Breast epithelium (tissue), 4 donors: ENCODE results near the gene FOXN4. TPM values are rescaled to one million over a fixed set of nuclear protein-coding genes. Genes with fewer than 3 reads are reported as not detected.

Experiments used
- DNase-seq, 2 donors: peaks; one replicate each; pipeline ENCODE4 v3.0.0-alpha.2; 2019; ENCODE audit warnings: low spot score in 2 of 2
- H3K27ac ChIP-seq, 2 donors: fragments of 200-600 bp; sonication (generic) in 1 of 2; one replicate each; pipeline ENCODE4 v1.5.1; 2016 to 2019; ENCODE audit warnings: mild to moderate bottlenecking in 1 of 2
- H3K27me3 ChIP-seq, 2 donors: fragments of 200-600 bp; sonication (generic) in 1 of 2; one replicate each; pipeline versions ENCODE4 v1.5.1 to v1.6.0; 2017 to 2019; ENCODE audit warnings: control low read depth in 1 of 2, mild to moderate bottlenecking in 1 of 2
- H3K36me3 ChIP-seq: fragments of 200-600 bp; one replicate; pipeline ENCODE4 v1.5.1; 2019
- H3K4me1 ChIP-seq, 2 donors: fragments of 200-600 bp; sonication (generic); one replicate each; pipeline ENCODE4 v1.5.1; 2016 to 2019; ENCODE audit warnings: control low read depth in 1 of 2
- H3K4me3 ChIP-seq, 3 donors: fragments of 200-600 bp; sonication (generic); 1 replicate in 2 of 3; 2 replicates in 1 of 3; pipeline ENCODE4 v1.5.1; 2016 to 2019; ENCODE audit warnings: mild to moderate bottlenecking in 3 of 3, moderate library complexity in 2 of 3
- H3K9me3 ChIP-seq, 2 donors: fragments of 200-600 bp; sonication (generic) in 1 of 2; one replicate each; pipeline ENCODE4 v1.5.1; 2016 to 2019; ENCODE audit warnings: control low read depth in 1 of 2
- CTCF ChIP-seq, 3 donors: fragments of 450-650 bp; IDR thresholded peaks; one replicate each; pipeline ENCODE4 v1.5.1; 2016 to 2017; ENCODE audit warnings: antibody characterized with exemption in 3 of 3, mild to moderate bottlenecking in 3 of 3, moderate library complexity in 3 of 3
- POLR2A ChIP-seq: fragments of 450-650 bp; IDR thresholded peaks from one replicate; pipeline ENCODE4 v1.6.1; 2016; ENCODE audit warnings: antibody characterized with exemption, mild to moderate bottlenecking, moderate library complexity
- POLR2AphosphoS5 ChIP-seq, 3 donors: sonication (generic); formaldehyde crosslinking; IDR thresholded peaks; one replicate each; pipeline ENCODE4 v1.6.1; 2017; ENCODE audit warnings: antibody characterized with exemption in 3 of 3
- intact Hi-C: fragments of 100-400 bp; cut with DNase I; formaldehyde crosslinking; loops from one replicate; pipeline ENCODE4 v1.15.1; 2023; ENCODE audit warnings: low total_unique reads
- total RNA-seq, 3 donors: library from RNA; depleted of rRNA; stranded (reverse); fragments of >200 nt; gene quantifications; one replicate each; pipeline ENCODE4 v1.1.0, GENCODE V29; 2016

Gene FOXN4
- total RNA-seq, 3 donors from 2014 or later, result not detected

GRCh38 chr12:109278912-109279311 is 30.2 kb downstream of the FOXN4 start:
- DNase-seq, result no peak
- Histone ChIP-seq H3K36me3 (no peaks in the 10 kb centered on the region), H3K27me3 (no peaks in the 10 kb centered on the region), H3K4me1 (no peaks in the 10 kb centered on the region), H3K9me3 (no peaks in the 10 kb centered on the region), H3K27ac (no peak overlapping the region), H3K4me3 (no peak overlapping the region)
- no peak for TF ChIP-seq POLR2A
- no peak for TF ChIP-seq CTCF (IDR thresholded peaks at IDR 0.05)
- no peak for TF ChIP-seq POLR2AphosphoS5 (IDR thresholded peaks at IDR 0.05)
- intact Hi-C loops, result loop anchor here (5.0 kb wide), 1 partner anchor 1132 kb away; no protein-coding TSS in a partner anchor

- Histone ChIP-seq H3K27ac (no peak overlapping the region), H3K27me3 (no peaks in the 10 kb centered on the region), H3K4me3 (no peak overlapping the region), H3K4me1 (no peaks in the 10 kb centered on the region), H3K36me3 (no peaks in the 10 kb centered on the region), H3K9me3 (no peaks in the 10 kb centered on the region)
- no peak for TF ChIP-seq CTCF (IDR thresholded peaks at IDR 0.05)
- TF ChIP-seq POLR2A, result no peak
- peak in 1 of 3 donors; percentile 65 for TF ChIP-seq POLR2AphosphoS5 (IDR thresholded peaks at IDR 0.05)
- no peak for DNase-seq
- intact Hi-C loops, result loop anchor here (5.0 kb wide), 1 partner anchor 1131 kb away; no protein-coding TSS in a partner anchor
Observed at GRCh38 chr12:109277899-109278762, 31.0 kb downstream of the FOXN4 start.

- DNase-seq, result no peak
- Histone ChIP-seq H3K9me3 (no peaks in the 10 kb centered on the region), H3K36me3 (no peaks in the 10 kb centered on the region), H3K4me1 (no peaks in the 10 kb centered on the region), H3K27ac (no peak overlapping the region), H3K27me3 (no peaks in the 10 kb centered on the region), H3K4me3 (no peak overlapping the region)
- TF ChIP-seq POLR2A, result no peak
- TF ChIP-seq POLR2AphosphoS5 (IDR thresholded peaks at IDR 0.05), result no peak
- no peak for TF ChIP-seq CTCF (IDR thresholded peaks at IDR 0.05)
- intact Hi-C loops, result loop anchor here (5.0 kb wide), 1 partner anchor 1130 kb away; no protein-coding TSS in a partner anchor
Observed at GRCh38 chr12:109277255-109277898, 31.7 kb downstream of the FOXN4 start.

GRCh38 chr12:109276160-109276559 is 32.9 kb downstream of the FOXN4 start:
- H3K36me3 ChIP-seq, result no peaks in the 10 kb centered on the region
- H3K27ac ChIP-seq, result no peak overlapping the region
- no peak for TF ChIP-seq POLR2AphosphoS5 (IDR thresholded peaks at IDR 0.05)
- TF ChIP-seq POLR2A, result no peak
- TF ChIP-seq CTCF (IDR thresholded peaks at IDR 0.05), result no peak
- intact Hi-C loops, result loop anchor here (5.0 kb wide), 1 partner anchor 1129 kb away; no protein-coding TSS in a partner anchor
- no peak overlapping the region for H3K4me3 ChIP-seq
- H3K9me3 ChIP-seq, result no peaks in the 10 kb centered on the region
- no peak for DNase-seq
- H3K4me1 ChIP-seq, result no peaks in the 10 kb centered on the region
- H3K27me3 ChIP-seq, result no peaks in the 10 kb centered on the region

GRCh38 chr12:109275173-109275572 is 33.9 kb downstream of the FOXN4 start:
- Histone ChIP-seq H3K4me1 (no peaks in the 10 kb centered on the region), H3K4me3 (no peak overlapping the region), H3K27ac (no peak overlapping the region), H3K27me3 (no peaks in the 10 kb centered on the region), H3K9me3 (peaks cover 3 to 8% of the 10 kb centered on the region in 2 donors), H3K36me3 (no peaks in the 10 kb centered on the region)
- TF ChIP-seq POLR2A (no peak), CTCF (IDR thresholded peaks at IDR 0.05) (no peak), POLR2AphosphoS5 (IDR thresholded peaks at IDR 0.05) (no peak)
- intact Hi-C loops, result loop anchor here (5.0 kb wide), 1 partner anchor 1128 kb away; no protein-coding TSS in a partner anchor
- DNase-seq, result no peak
